Right atrium auricular region (tissue), 2 donors: Measurements from ENCODE around the gene ARID3A. TPM values are rescaled to one million over a fixed set of nuclear protein-coding genes. Genes with fewer than 3 reads are reported as not detected.

Source experiments
- DNase-seq: peaks from one replicate; pipeline ENCODE4 v3.0.0-alpha.2; 2019; ENCODE audit warnings: low spot score
- H3K27ac ChIP-seq, 2 donors: fragments of 200-600 bp; sonication (generic); 1 replicate in 1 of 2; 2 replicates in 1 of 2; pipeline ENCODE4 v1.5.1; 2016 to 2019
- H3K27me3 ChIP-seq, 2 donors: fragments of 200-600 bp; sonication (generic); one replicate each; pipeline versions ENCODE4 v1.5.1 to v1.6.0; 2017 to 2019
- H3K36me3 ChIP-seq: fragments of 200-600 bp; sonication (generic); one replicate; pipeline ENCODE4 v1.5.1; 2016
- H3K4me1 ChIP-seq, 2 donors: fragments of 200-600 bp; sonication (generic); one replicate each; pipeline versions ENCODE4 v1.5.1 to v1.6.0; 2017 to 2019
- H3K4me3 ChIP-seq, 2 donors: fragments of 200-600 bp; sonication (generic); 1 replicate in 1 of 2; 2 replicates in 1 of 2; pipeline ENCODE4 v1.5.1; 2017 to 2019; ENCODE audit warnings: mild to moderate bottlenecking in 1 of 2, moderate library complexity in 1 of 2
- H3K9me3 ChIP-seq, 2 donors: fragments of 200-600 bp; sonication (generic); one replicate each; pipeline ENCODE4 v1.5.1; 2019
- total RNA-seq, 2 donors: library from RNA; depleted of rRNA; stranded (reverse); fragments of >200 nt; gene quantifications; one replicate each; pipeline ENCODE4 v1.1.0, GENCODE V29; 2016
- TF ChIP-seq, protein P1 (sequence below), 2 donors: fragments of 200-600 bp; sonication (generic); IDR thresholded peaks; one replicate each; pipeline ENCODE4 v1.5.1; 2019; ENCODE audit warnings: antibody characterized with exemption in 2 of 2

The ARID3A gene
- total RNA-seq, 2 donors from 2014 or later = 1.7 to 3.4 TPM

DNA sequence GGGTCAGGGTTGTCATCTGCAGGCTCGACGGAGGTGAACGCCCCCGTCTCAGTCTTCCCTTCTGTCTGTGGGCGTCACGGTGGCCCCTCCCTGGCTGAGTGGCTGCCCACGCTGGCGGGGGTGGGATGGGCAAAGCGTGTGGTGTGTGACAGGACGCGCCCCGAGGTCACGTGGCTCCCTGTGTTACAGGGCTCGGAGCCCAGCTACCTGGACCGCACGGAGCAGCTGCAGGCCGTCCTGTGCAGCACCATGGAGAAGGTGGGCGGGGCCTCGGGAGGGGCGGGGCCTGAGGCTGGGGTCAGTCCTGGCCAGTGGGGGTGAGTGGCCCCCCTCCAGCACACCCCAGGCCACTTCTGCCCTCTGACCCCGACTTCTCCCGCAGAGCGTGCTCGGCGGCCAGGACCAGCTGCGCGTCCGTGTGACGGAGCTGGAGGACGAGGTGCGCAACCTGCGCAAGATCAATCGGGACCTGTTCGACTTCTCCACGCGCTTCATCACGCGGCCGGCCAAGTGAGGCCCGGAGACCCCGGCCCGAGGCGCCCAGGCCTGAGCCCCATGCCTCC is 68.1 kb downstream of the ARID3A start:
- Histone ChIP-seq H3K4me3 (no peak overlapping the region), H3K36me3 (peaks cover 28% of the 10 kb centered on the region), H3K27me3 (peaks cover 0 to 9% of the 10 kb centered on the region in 2 donors), H3K4me1 (peaks cover 0 to 11% of the 10 kb centered on the region in 2 donors), H3K9me3 (no peaks in the 10 kb centered on the region), H3K27ac (no peak overlapping the region)
- no peak for DNase-seq
- TF ChIP-seq, protein P1, sequence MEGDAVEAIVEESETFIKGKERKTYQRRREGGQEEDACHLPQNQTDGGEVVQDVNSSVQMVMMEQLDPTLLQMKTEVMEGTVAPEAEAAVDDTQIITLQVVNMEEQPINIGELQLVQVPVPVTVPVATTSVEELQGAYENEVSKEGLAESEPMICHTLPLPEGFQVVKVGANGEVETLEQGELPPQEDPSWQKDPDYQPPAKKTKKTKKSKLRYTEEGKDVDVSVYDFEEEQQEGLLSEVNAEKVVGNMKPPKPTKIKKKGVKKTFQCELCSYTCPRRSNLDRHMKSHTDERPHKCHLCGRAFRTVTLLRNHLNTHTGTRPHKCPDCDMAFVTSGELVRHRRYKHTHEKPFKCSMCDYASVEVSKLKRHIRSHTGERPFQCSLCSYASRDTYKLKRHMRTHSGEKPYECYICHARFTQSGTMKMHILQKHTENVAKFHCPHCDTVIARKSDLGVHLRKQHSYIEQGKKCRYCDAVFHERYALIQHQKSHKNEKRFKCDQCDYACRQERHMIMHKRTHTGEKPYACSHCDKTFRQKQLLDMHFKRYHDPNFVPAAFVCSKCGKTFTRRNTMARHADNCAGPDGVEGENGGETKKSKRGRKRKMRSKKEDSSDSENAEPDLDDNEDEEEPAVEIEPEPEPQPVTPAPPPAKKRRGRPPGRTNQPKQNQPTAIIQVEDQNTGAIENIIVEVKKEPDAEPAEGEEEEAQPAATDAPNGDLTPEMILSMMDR (IDR thresholded peaks at IDR 0.05) = no peak

DNA sequence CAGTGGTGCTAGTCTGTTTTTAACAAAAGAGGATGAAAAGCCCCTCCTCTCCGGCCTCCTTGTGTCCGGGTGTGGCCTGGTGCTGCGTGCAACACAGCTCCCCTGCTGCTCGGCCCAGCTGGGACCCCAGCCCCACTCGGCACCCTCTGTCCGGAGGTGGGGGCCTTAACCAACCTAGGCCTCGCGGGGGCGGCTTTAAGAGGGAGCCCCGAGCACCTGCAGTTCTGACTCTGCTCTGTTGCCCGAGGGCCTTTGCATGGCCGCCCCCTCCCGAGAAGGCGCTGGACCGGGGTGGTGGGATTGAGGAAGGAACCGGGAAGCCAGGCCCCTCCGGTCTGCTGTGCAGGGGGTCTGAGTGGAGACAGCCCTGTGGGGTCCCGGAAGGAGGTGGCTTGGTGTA is 68.7 kb downstream of the ARID3A start:
- H3K27me3 ChIP-seq = peaks cover 3 to 15% of the 10 kb centered on the region in 2 donors

DNA sequence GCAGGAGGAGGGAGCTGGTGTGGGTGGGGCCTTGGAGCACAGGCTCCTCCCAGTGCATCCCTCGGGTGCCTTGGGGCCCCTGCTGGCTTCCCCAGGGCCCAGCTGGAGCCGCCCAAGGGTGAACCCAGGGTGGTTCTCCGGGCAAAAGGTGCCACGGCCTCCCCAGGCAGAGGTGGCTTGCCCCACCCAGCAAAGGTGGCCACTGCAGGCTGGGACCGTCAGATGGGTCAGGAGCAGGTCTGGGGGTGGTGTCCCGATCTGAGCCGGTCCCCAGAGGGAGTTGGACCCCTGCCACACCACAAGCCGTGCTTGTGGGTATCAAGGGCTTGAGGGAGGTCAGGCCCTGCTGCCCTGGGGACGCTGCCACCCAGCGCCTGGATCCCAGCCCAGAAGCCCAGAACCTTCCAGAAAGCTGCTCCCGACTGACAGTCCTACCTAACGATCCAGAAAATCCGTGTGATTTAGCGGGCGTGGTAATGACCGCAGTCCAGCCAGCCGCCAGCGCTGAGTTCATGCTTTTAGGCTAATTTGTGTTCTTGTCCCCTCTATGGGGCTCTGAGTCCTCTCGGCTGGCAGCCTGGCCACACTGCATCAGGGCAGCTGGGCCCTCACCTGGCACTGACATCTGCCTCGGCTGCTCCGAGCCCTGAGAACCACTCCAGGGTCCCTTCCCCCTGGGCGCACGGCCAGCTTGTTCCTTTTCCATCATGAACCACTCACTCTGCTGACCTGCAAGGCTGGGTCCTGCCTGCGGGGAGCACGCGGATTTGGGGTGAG is 69.4 kb downstream of the ARID3A start:
- Histone ChIP-seq H3K36me3 (peaks cover 25% of the 10 kb centered on the region), H3K27ac (no peak overlapping the region), H3K27me3 (peaks cover 3 to 22% of the 10 kb centered on the region in 2 donors), H3K9me3 (no peaks in the 10 kb centered on the region), H3K4me1 (peaks cover 0 to 13% of the 10 kb centered on the region in 2 donors), H3K4me3 (no peak overlapping the region)
- DNase-seq = no peak
- TF ChIP-seq, protein P1 (IDR thresholded peaks at IDR 0.05) = no peak

More for the DNA sequence above, 68.7 kb downstream of the ARID3A start:
- Histone ChIP-seq H3K4me3 (no peak overlapping the region), H3K9me3 (no peaks in the 10 kb centered on the region), H3K36me3 (peaks cover 28% of the 10 kb centered on the region), H3K27ac (no peak overlapping the region), H3K4me1 (peaks cover 0 to 11% of the 10 kb centered on the region in 2 donors)
- no peak for DNase-seq
- TF ChIP-seq, protein P1 (IDR thresholded peaks at IDR 0.05) = no peak

DNA sequence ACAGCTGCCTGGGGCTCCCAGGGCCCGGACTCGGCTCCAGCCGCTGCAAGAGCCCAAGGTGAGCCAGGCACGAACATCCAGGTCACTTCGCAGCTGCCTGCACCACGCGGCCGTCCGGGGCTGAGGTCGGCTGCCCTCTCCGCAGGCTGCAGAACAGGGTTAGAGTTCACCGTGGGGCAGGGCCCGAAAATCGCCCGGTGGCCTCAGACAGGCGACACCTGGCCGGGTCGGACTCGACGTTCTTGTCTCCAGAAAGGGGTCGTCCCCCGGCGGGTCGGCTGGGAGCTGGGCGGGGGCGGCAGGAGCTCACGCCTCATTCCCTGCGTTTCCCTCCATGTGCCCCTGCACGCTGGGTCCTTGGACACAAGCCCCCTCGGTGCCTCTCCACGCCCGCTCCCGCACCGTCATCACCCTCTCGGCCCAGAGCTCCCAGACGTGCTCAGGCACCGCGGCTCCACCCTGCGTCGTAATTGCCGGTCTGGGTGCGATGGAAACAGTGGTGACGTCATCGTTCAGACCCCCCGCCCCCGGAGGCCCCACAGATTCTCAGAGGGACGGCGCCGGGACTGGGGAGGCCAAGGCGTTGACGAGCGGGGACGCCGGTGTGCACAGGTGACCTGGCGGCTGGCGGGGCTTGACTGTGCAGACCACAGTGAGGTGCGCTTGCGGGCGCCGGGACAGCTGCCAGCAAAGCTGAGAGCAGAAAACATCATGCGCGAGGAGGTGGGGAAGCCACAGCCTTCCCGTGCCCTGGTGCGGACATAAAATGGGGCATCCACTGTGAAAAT is 70.4 kb downstream of the ARID3A start:
- no peak for DNase-seq
- peak overlapping the region; percentile 5 to 9 for H3K4me3 ChIP-seq

DNA sequence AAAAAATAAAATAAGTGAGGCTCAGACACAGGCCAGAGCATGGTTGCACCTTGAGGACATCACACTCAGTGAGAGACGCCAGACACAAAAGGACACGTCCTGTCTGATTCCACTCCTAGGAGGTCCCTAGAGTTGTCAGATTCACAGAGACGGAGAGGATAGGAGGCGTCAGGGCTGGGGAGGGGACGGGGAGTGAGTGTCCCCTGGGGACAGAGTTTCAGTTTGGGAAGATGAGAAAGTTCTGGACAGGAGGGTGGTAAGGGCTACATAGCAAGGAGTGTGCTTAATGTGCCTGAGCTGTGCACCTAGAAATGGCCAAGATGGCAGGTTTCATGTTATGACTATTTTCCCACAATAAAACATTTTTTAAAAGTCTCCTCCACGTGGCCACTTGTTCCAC is 72.2 kb downstream of the ARID3A start:
- Histone ChIP-seq H3K4me1 (peaks cover 0 to 28% of the 10 kb centered on the region in 2 donors), H3K4me3 (no peak overlapping the region), H3K9me3 (no peaks in the 10 kb centered on the region), H3K36me3 (peaks cover 11% of the 10 kb centered on the region), H3K27ac (no peak overlapping the region), H3K27me3 (peaks cover 3 to 29% of the 10 kb centered on the region in 2 donors)
- no peak for DNase-seq
- TF ChIP-seq, protein P1 (IDR thresholded peaks at IDR 0.05) = no peak

More for the DNA sequence above, 70.4 kb downstream of the ARID3A start:
- TF ChIP-seq, protein P1 (IDR thresholded peaks at IDR 0.05) = no peak
- Histone ChIP-seq H3K27ac (no peak overlapping the region), H3K4me1 (peaks cover 0 to 21% of the 10 kb centered on the region in 2 donors), H3K9me3 (no peaks in the 10 kb centered on the region), H3K36me3 (peaks cover 16% of the 10 kb centered on the region), H3K27me3 (peaks cover 3 to 29% of the 10 kb centered on the region in 2 donors)
